Ectodermal cell (in vitro differentiated cells): Measurements from ENCODE around the gene PCDHGA7. TPM values are rescaled to one million over a fixed set of nuclear protein-coding genes. Genes with fewer than 3 reads are reported as not detected.
A peak's percentile ranks its signal among the peaks of the same experiment; 100 is the strongest.
"Not testable (repeated sequence)": the region's sequence is repeated elsewhere in the genome, so short reads cannot be mapped to it uniquely, and the experiment has no call there.

Source experiments
- H3K27ac ChIP-seq: 2 replicates; pipeline ENCODE4 v1.7.0; 2013; ENCODE audit warnings: mild to moderate bottlenecking, low read depth, low read length; ENCODE audit not compliant: insufficient read depth, poor library complexity, severe bottlenecking
- H3K27me3 ChIP-seq: 2 replicates; pipeline ENCODE4 v1.7.0; 2013; ENCODE audit warnings: mild to moderate bottlenecking, low read length; ENCODE audit not compliant: insufficient read depth, control insufficient read depth, poor library complexity, severe bottlenecking
- H3K36me3 ChIP-seq: one replicate; pipeline ENCODE4 v1.7.0; 2013; ENCODE audit warnings: low read length; ENCODE audit not compliant: control insufficient read depth, insufficient read depth
- H3K4me1 ChIP-seq: one replicate; pipeline ENCODE4 v1.7.0; 2013; ENCODE audit warnings: low read length; ENCODE audit not compliant: control insufficient read depth, insufficient read depth
- H3K4me3 ChIP-seq: 2 replicates; pipeline ENCODE4 v1.7.0; 2013; ENCODE audit warnings: low read depth, low read length, control low read depth; ENCODE audit not compliant: insufficient read depth
- H3K9me3 ChIP-seq: 2 replicates; pipeline ENCODE4 v1.7.0; 2013; ENCODE audit warnings: mild to moderate bottlenecking, low read length, moderate library complexity; ENCODE audit not compliant: control insufficient read depth
- WGBS, 2 experiments: methylation state at CpG; one replicate each; pipeline ENCODE4 v1.1.7; 2013; ENCODE audit warnings: missing lambda C conversion rate in 2 of 2; 5-methylcytosine and 5-hydroxymethylcytosine counted together
- polyA plus RNA-seq, 4 experiments: library from polyadenylated mRNA; stranded (reverse); fragments of 50-300 nt; gene quantifications; one replicate each; pipeline ENCODE4 v1.2.3, GENCODE V29; 2013

PCDHGA7 gene
- polyA plus RNA-seq (2013, experiment 1 of 4) = 0.67 TPM
- 0.69 TPM for polyA plus RNA-seq (2013, experiment 2 of 4)
- polyA plus RNA-seq (2013, experiment 3 of 4) = 0.48 TPM
- 0.36 TPM for polyA plus RNA-seq (2013, experiment 4 of 4)

GRCh38 chr5:141382469-141383294, at the start of gene PCDHGA7:
TSS of gene PCDHGA7 (plus strand) at chr5:141382742. CDS start at chr5:141382900, 158 bp downstream.
- no peaks in the 10 kb centered on the region for H3K4me1 ChIP-seq
- H3K36me3 ChIP-seq = no peaks in the 10 kb centered on the region
- no peak within 1 kb of the TSS for H3K4me3 ChIP-seq
- 94 to 95% methylated on average over 37 of the region's 37 CpGs for WGBS, 2 experiments
- H3K27me3 ChIP-seq = no peaks in the 10 kb centered on the region
- no peak within 1 kb of the TSS for H3K27ac ChIP-seq
- peaks cover 2% of the 10 kb centered on the region for H3K9me3 ChIP-seq

GRCh38 chr5:141338538-141339306, 43.8 kb upstream of the PCDHGA7 start, which contains the start of gene PCDHGA2:
TSS of gene PCDHGA2 (plus strand) at chr5:141338760.
- Histone ChIP-seq H3K27ac (no peak within 1 kb of the TSS), H3K27me3 (no peaks in the 10 kb centered on the region), H3K36me3 (no peaks in the 10 kb centered on the region), H3K9me3 (no peaks in the 10 kb centered on the region), H3K4me1 (no peaks in the 10 kb centered on the region), H3K4me3 (no peak within 1 kb of the TSS)
- WGBS, 2 experiments = 81% methylated on average over 27 of the region's 27 CpGs

- not testable (repeated sequence) for H3K9me3 ChIP-seq
- 96 to 97% methylated on average over 41 to 45 of the region's 45 CpGs for WGBS, 2 experiments
These were observed 41.7 kb upstream of the PCDHGA7 start for GRCh38 chr5:141340781-141341354.

GRCh38 chr5:141342773-141343172, 39.8 kb upstream of the PCDHGA7 start:
- Histone ChIP-seq H3K4me3 (no peak overlapping the region), H3K4me1 (no peaks in the 10 kb centered on the region), H3K27me3 (no peaks in the 10 kb centered on the region), H3K36me3 (no peaks in the 10 kb centered on the region), H3K27ac (no peak overlapping the region), H3K9me3 (peaks cover 7% of the 10 kb centered on the region)
- 68 to 69% methylated on average over 1 of the region's 1 CpG for WGBS, 2 experiments

More at GRCh38 chr5:141340781-141341354, 41.7 kb upstream of the PCDHGA7 start:
- not testable (repeated sequence) for H3K36me3 ChIP-seq, H3K27ac ChIP-seq, H3K4me3 ChIP-seq, H3K4me1 ChIP-seq, H3K27me3 ChIP-seq

GRCh38 chr5:141343242-141343952, 39.1 kb upstream of the PCDHGA7 start, which contains the start of gene PCDHGA3:
TSS of gene PCDHGA3 (plus strand) at chr5:141343829. CDS start at chr5:141344034, 205 bp downstream.
- Histone ChIP-seq H3K4me3 (peak within 1 kb of the TSS; percentile 35), H3K36me3 (no peaks in the 10 kb centered on the region), H3K27me3 (no peaks in the 10 kb centered on the region), H3K4me1 (no peaks in the 10 kb centered on the region), H3K9me3 (peaks cover 7% of the 10 kb centered on the region), H3K27ac (no peak within 1 kb of the TSS)
- 62 to 70% methylated on average over 7 to 8 of the region's 9 CpGs for WGBS, 2 experiments

GRCh38 chr5:141343953-141344463, 38.5 kb upstream of the PCDHGA7 start:
- Histone ChIP-seq H3K4me1 (no peaks in the 10 kb centered on the region), H3K27ac (no peak overlapping the region), H3K9me3 (peaks cover 7% of the 10 kb centered on the region), H3K36me3 (no peaks in the 10 kb centered on the region), H3K27me3 (no peaks in the 10 kb centered on the region), H3K4me3 (peak overlapping the region; percentile 35)
- WGBS, 2 experiments = 74 to 81% methylated on average over 31 of the region's 31 CpGs

GRCh38 chr5:141345327-141345726, 37.2 kb upstream of the PCDHGA7 start:
- no peak overlapping the region for H3K4me3 ChIP-seq
- H3K36me3 ChIP-seq = no peaks in the 10 kb centered on the region
- 93% methylated on average over 20 of the region's 20 CpGs for WGBS, 2 experiments
- no peaks in the 10 kb centered on the region for H3K27me3 ChIP-seq
- no peak overlapping the region for H3K27ac ChIP-seq
- H3K4me1 ChIP-seq = no peaks in the 10 kb centered on the region
- H3K9me3 ChIP-seq = peaks cover 7% of the 10 kb centered on the region

- H3K36me3 ChIP-seq = not testable (repeated sequence)
These were observed 36.5 kb upstream of the PCDHGA7 start for GRCh38 chr5:141346017-141346416.

GRCh38 chr5:141349917-141350619, 32.5 kb upstream of the PCDHGA7 start, which contains the start of gene PCDHGB1:
TSS of gene PCDHGB1 (plus strand) at chr5:141350099. CDS start at chr5:141350261, 162 bp downstream.
- no peaks in the 10 kb centered on the region for H3K27me3 ChIP-seq
- H3K36me3 ChIP-seq = no peaks in the 10 kb centered on the region
- H3K4me3 ChIP-seq = no peak within 1 kb of the TSS
- 81 to 83% methylated on average over 29 of the region's 29 CpGs for WGBS, 2 experiments
- H3K4me1 ChIP-seq = no peaks in the 10 kb centered on the region
- H3K27ac ChIP-seq = no peak within 1 kb of the TSS
- H3K9me3 ChIP-seq = peaks cover 6% of the 10 kb centered on the region

More at GRCh38 chr5:141346017-141346416, 36.5 kb upstream of the PCDHGA7 start:
- H3K9me3 ChIP-seq, H3K27ac ChIP-seq, H3K4me3 ChIP-seq, H3K27me3 ChIP-seq, H3K4me1 ChIP-seq: not testable (repeated sequence)
- WGBS, 2 experiments = 94% methylated on average over 20 to 26 of the region's 35 CpGs
